ENCODE results near the gene SRRM5. TPM values are rescaled to one million over a fixed set of nuclear protein-coding genes. Genes with fewer than 3 reads are reported as not detected.
A peak's percentile ranks its signal among the peaks of the same experiment; 100 is the strongest.
"Not testable (repeated sequence)": the region's sequence is repeated elsewhere in the genome, so short reads cannot be mapped to it uniquely, and the experiment has no call there.

The SRRM5 gene
- polyA plus RNA-seq, 12 donors, result 0.10 to 0.92 (median 0.45) TPM; not detected in 2

GRCh38 chr19:43610493-43610892 is 1.4 kb upstream of the SRRM5 start:
- no peak for DNase-seq

GRCh38 chr19:43612374-43612773 is 486 bp downstream of the SRRM5 start:
- DNase-seq, result no peak

GRCh38 chr19:43616306-43616705 is 4.4 kb downstream of the SRRM5 start:
- no peak for DNase-seq

- DNase-seq, result no peak
These were observed 5.1 kb downstream of the SRRM5 start for GRCh38 chr19:43616954-43617353.

- peak; percentile 38 for DNase-seq
These were observed 7.0 kb downstream of the SRRM5 start for GRCh38 chr19:43618921-43619261.

GRCh38 chr19:43619262-43620060 is 7.6 kb downstream of the SRRM5 start, which contains the start of gene ZNF428:
ZNF428 (minus strand) TSS chr19:43619629; CDS start chr19:43614304, 5,325 bp downstream.
- DNase-seq, result peak; percentile 89

- no peak for DNase-seq
These were observed 8.4 kb downstream of the SRRM5 start for GRCh38 chr19:43620061-43621001.

- DNase-seq, result no peak
These were observed 10.2 kb downstream of the SRRM5 start for GRCh38 chr19:43622070-43622469.

GRCh38 chr19:43622956-43623355 is 11.1 kb downstream of the SRRM5 start:
- DNase-seq, result no peak

GRCh38 chr19:43623889-43624670 is 12.2 kb downstream of the SRRM5 start:
- DNase-seq, result no peak

- no peak for DNase-seq
These were observed 13.0 kb downstream of the SRRM5 start for GRCh38 chr19:43624933-43625332.

- no peak for DNase-seq
These were observed 14.2 kb downstream of the SRRM5 start for GRCh38 chr19:43625918-43626579.

GRCh38 chr19:43626838-43627237 is 14.9 kb downstream of the SRRM5 start:
- DNase-seq, result no peak

GRCh38 chr19:43628646-43629326 is 16.9 kb downstream of the SRRM5 start:
- no peak for DNase-seq

- no peak for DNase-seq
These were observed 19.6 kb downstream of the SRRM5 start for GRCh38 chr19:43631491-43631890.

- no peak for DNase-seq
These were observed 21.6 kb downstream of the SRRM5 start for GRCh38 chr19:43633520-43633919.

GRCh38 chr19:43634068-43634467 is 22.2 kb downstream of the SRRM5 start:
- no peak for DNase-seq

- no peak for DNase-seq
These were observed 22.6 kb downstream of the SRRM5 start for GRCh38 chr19:43634506-43634871.

GRCh38 chr19:43634872-43635560 is 23.1 kb downstream of the SRRM5 start:
- no peak for DNase-seq

GRCh38 chr19:43635561-43635940 is 23.7 kb downstream of the SRRM5 start:
- DNase-seq, result not testable (repeated sequence)
